MM.1S (cell line): ENCODE results near the gene DSCAML1.

Source experiments
- DNase-seq: peaks from one replicate; pipeline ENCODE4 v3.0.0-alpha.2; 2015
- H2AFZ ChIP-seq: fragments of 300-600 bp; sonication (generic); 2 replicates; pipeline ENCODE4 v1.6.0; 2016; ENCODE audit warnings: antibody characterized with exemption, low read length
- H3F3A ChIP-seq: fragments of 300-600 bp; sonication (generic); 2 replicates; pipeline ENCODE4 v1.6.1; 2016; ENCODE audit warnings: mild to moderate bottlenecking, antibody characterized with exemption, low read length, moderate library complexity, mixed read lengths; ENCODE audit not compliant: insufficient read depth
- H3K27ac ChIP-seq: fragments of 300-600 bp; sonication (generic); 2 replicates; pipeline ENCODE4 v1.5.1; 2016; ENCODE audit warnings: mild to moderate bottlenecking, low read length
- H3K27me3 ChIP-seq: fragments of 300-600 bp; sonication (generic); replicated peaks from 2 replicates; pipeline ENCODE4 v1.6.0; 2016; ENCODE audit warnings: low read length; ENCODE audit not compliant: insufficient read depth
- H3K36me3 ChIP-seq: fragments of 300-600 bp; sonication (generic); replicated peaks from 2 replicates; pipeline ENCODE4 v1.6.1; 2016; ENCODE audit warnings: mild to moderate bottlenecking, low read length, mixed read lengths; ENCODE audit not compliant: insufficient read depth
- H3K4me1 ChIP-seq: fragments of 300-600 bp; sonication (generic); 2 replicates; pipeline ENCODE4 v1.6.1; 2016; ENCODE audit warnings: low read length, mixed read lengths
- H3K4me2 ChIP-seq: fragments of 300-600 bp; sonication (generic); 2 replicates; pipeline ENCODE4 v1.6.0; 2016; ENCODE audit warnings: low read depth, low read length
- H3K4me3 ChIP-seq: fragments of 300-600 bp; sonication (generic); 2 replicates; pipeline ENCODE4 v1.5.1; 2016; ENCODE audit warnings: low read length, mixed read lengths
- H3K79me2 ChIP-seq: fragments of 300-600 bp; sonication (generic); 2 replicates; pipeline ENCODE4 v1.6.1; 2016; ENCODE audit warnings: mixed run types, low read length, mixed read lengths
- H3K9ac ChIP-seq: fragments of 300-600 bp; sonication (generic); 2 replicates; pipeline ENCODE4 v1.6.1; 2016; ENCODE audit warnings: low read length, mixed read lengths
- H3K9me2 ChIP-seq: fragments of 300-600 bp; sonication (generic); replicated peaks from 2 replicates; pipeline ENCODE4 v1.6.1; 2016; ENCODE audit warnings: mild to moderate bottlenecking, low read length, mixed read lengths; ENCODE audit not compliant: insufficient read depth
- H3K9me3 ChIP-seq: fragments of 300-600 bp; sonication (generic); replicated peaks from 2 replicates; pipeline ENCODE4 v1.6.1; 2016; ENCODE audit warnings: mild to moderate bottlenecking, low read length, mixed read lengths; ENCODE audit not compliant: insufficient read depth
- H4K20me1 ChIP-seq: fragments of 300-600 bp; sonication (generic); 2 replicates; pipeline ENCODE4 v1.6.1; 2016; ENCODE audit warnings: mild to moderate bottlenecking, low read length, moderate library complexity, mixed read lengths; ENCODE audit not compliant: insufficient read depth
- EZH2 ChIP-seq: fragments of 300-600 bp; sonication (generic); optimal IDR thresholded peaks from 2 replicates; pipeline ENCODE3; 2017; ENCODE audit warnings: low read depth, mild to moderate bottlenecking, antibody characterized with exemption, low read length, mixed read lengths
- EZH2phosphoT487 ChIP-seq: fragments of 300-600 bp; sonication (generic); IDR thresholded peaks from 2 replicates; pipeline ENCODE4 v1.6.1; 2018; ENCODE audit warnings: antibody characterized with exemption, low read length
- TF ChIP-seq, protein P1 (sequence below): fragments of 300-600 bp; sonication (generic); IDR thresholded peaks from 2 replicates; pipeline ENCODE4 v1.5.1; 2016; ENCODE audit warnings: antibody characterized with exemption, low read length, mixed read lengths

Gene DSCAML1

DNA sequence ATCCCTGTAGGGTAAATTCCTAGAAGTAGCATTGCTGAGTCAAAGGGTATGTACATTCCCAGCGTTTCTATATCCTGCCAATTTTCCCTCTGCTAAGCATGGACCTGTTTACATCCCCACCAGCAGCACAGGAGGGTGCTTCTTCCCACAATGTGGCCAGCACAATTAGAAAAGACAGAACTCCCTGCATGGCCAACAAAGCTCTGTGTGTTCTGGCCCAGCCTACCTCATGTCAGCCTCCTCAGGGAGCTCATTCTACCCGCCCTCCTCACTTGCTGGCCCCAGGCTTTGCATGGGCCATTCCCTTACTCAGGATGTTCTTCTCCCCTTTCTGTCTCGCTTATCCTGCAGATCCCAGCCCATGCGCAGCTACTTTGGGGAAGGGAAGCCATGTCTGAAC is 186.1 kb downstream of the DSCAML1 start:
- Histone ChIP-seq H3K4me1 (peaks cover 14% of the 10 kb centered on the region), H3K4me2 (no peak overlapping the region), H3K9ac (no peak overlapping the region), H3F3A (no peaks in the 10 kb centered on the region), H3K9me2 (no peaks in the 10 kb centered on the region), H3K4me3 (no peak overlapping the region), H2AFZ (no peak overlapping the region), H3K9me3 (no peaks in the 10 kb centered on the region), H3K36me3 (no peaks in the 10 kb centered on the region), H3K79me2 (no peaks in the 10 kb centered on the region), H3K27ac (no peak overlapping the region), H4K20me1 (no peaks in the 10 kb centered on the region), H3K27me3 (no peaks in the 10 kb centered on the region; the same call in 1 of the 2 replicates)
- DNase-seq = no peak
- no peak for TF ChIP-seq EZH2
- TF ChIP-seq, protein P1, sequence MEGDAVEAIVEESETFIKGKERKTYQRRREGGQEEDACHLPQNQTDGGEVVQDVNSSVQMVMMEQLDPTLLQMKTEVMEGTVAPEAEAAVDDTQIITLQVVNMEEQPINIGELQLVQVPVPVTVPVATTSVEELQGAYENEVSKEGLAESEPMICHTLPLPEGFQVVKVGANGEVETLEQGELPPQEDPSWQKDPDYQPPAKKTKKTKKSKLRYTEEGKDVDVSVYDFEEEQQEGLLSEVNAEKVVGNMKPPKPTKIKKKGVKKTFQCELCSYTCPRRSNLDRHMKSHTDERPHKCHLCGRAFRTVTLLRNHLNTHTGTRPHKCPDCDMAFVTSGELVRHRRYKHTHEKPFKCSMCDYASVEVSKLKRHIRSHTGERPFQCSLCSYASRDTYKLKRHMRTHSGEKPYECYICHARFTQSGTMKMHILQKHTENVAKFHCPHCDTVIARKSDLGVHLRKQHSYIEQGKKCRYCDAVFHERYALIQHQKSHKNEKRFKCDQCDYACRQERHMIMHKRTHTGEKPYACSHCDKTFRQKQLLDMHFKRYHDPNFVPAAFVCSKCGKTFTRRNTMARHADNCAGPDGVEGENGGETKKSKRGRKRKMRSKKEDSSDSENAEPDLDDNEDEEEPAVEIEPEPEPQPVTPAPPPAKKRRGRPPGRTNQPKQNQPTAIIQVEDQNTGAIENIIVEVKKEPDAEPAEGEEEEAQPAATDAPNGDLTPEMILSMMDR = no peak
- TF ChIP-seq EZH2phosphoT487 = no peak

DNA sequence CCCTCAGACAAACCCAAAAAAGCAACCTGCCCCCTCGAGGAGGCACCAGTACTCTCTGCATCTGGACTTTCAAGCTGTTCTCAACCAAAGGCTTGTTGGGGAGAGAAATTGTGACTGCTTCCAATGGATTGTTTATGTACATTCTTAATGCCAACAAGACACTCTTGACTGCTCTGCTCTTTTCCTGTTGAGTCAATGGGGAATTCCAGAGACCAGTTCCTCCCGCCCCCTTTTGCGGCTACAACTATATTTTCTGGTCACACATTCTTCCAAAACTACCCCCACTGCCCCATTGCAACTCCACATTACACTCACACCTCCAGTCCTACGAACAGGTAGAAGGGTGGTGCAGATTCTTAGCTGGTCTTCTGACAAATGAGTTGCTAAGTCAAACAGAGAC is 187.0 kb downstream of the DSCAML1 start:
- Histone ChIP-seq H3F3A (no peaks in the 10 kb centered on the region), H3K27me3 (peaks cover 4% of the 10 kb centered on the region; the same call in 1 of the 2 replicates), H3K36me3 (no peaks in the 10 kb centered on the region), H3K9me2 (no peaks in the 10 kb centered on the region), H3K4me3 (no peak overlapping the region), H4K20me1 (no peaks in the 10 kb centered on the region), H3K9me3 (no peaks in the 10 kb centered on the region), H3K79me2 (no peaks in the 10 kb centered on the region), H3K9ac (no peak overlapping the region), H3K27ac (no peak overlapping the region), H3K4me1 (peaks cover 14% of the 10 kb centered on the region), H3K4me2 (peak overlapping the region; percentile 40; the same call in 1 of the 2 replicates), H2AFZ (no peak overlapping the region)
- TF ChIP-seq EZH2 (no peak), EZH2phosphoT487 (no peak)
- TF ChIP-seq, protein P1 = no peak
- peak; percentile 34 for DNase-seq

DNA sequence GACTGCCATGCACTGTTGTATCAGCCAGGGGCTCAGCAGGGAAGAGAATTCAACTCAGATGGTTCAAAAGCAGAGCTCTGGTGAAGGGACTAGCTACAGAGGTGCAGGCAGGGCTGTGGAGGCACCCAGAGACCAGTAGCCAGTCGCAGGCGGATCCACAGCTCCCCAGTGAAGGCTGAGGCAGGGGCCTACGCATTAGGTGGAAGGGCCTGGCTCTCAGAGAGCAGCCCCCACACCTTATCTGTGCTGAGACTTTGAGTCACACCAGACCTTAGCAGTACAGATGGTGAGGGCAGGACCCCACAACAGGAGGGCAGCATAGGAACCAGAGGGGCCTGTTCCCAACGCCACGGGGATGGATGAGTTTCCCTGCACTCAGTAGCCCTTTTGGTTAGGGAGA is 189.6 kb downstream of the DSCAML1 start:
- H4K20me1 ChIP-seq = no peaks in the 10 kb centered on the region
- TF ChIP-seq EZH2phosphoT487 = no peak
- TF ChIP-seq EZH2 = no peak
- no peak overlapping the region for H3K9ac ChIP-seq
- no peak overlapping the region for H2AFZ ChIP-seq
- no peaks in the 10 kb centered on the region for H3F3A ChIP-seq
- peaks cover 14% of the 10 kb centered on the region for H3K4me1 ChIP-seq
- H3K4me2 ChIP-seq = no peak overlapping the region
- no peak for DNase-seq
- H3K9me2 ChIP-seq = no peaks in the 10 kb centered on the region
- no peaks in the 10 kb centered on the region for H3K36me3 ChIP-seq
- no peak overlapping the region for H3K4me3 ChIP-seq
- no peak overlapping the region for H3K27ac ChIP-seq
- no peaks in the 10 kb centered on the region for H3K9me3 ChIP-seq
- no peaks in the 10 kb centered on the region for H3K79me2 ChIP-seq
- peaks cover 21% of the 10 kb centered on the region; the same call in 1 of the 2 replicates for H3K27me3 ChIP-seq

DNA sequence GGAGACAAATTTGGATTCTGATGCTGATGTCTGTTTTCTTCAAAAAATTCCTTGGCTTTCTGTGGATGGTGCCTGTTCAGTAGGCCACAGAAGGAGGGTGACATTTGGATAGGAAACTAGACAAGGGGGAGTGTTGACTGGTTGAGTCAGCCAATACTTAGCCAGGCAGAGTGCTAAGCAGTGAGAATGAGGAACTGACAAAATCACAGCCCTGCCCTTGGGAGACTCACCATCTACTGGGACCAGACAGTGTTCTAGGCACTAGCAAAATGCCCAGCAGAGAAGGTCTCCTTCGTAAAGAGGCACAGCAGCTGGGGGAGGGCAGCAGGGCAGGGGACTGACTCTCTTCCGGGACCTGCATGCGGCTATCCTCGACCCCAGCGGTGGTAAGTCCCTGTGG is 190.2 kb downstream of the DSCAML1 start:
- Histone ChIP-seq H3K4me1 (peaks cover 14% of the 10 kb centered on the region), H2AFZ (no peak overlapping the region), H3K9me3 (no peaks in the 10 kb centered on the region), H3K27me3 (peaks cover 21% of the 10 kb centered on the region; the same call in 1 of the 2 replicates), H3K27ac (no peak overlapping the region), H3K4me3 (no peak overlapping the region), H3F3A (no peaks in the 10 kb centered on the region), H4K20me1 (no peaks in the 10 kb centered on the region), H3K4me2 (0 out of 2 replicates have a peak overlapping the region, but pooled peaks have one; percentile 4), H3K9ac (no peak overlapping the region), H3K79me2 (no peaks in the 10 kb centered on the region), H3K9me2 (no peaks in the 10 kb centered on the region), H3K36me3 (no peaks in the 10 kb centered on the region)
- TF ChIP-seq EZH2 = no peak
- TF ChIP-seq EZH2phosphoT487 = no peak
- TF ChIP-seq, protein P1 = no peak
- DNase-seq = no peak
